Stimulated activated CD8-positive, alpha-beta memory T cell treated with anti-CD3 and anti-CD28 coated beads, Interleukin-7, amount 100 ng/mL, for 24 hours (primary cell): Measurements from ENCODE around the gene TICAM1.
"Not testable (repeated sequence)": the region's sequence is repeated elsewhere in the genome, so short reads cannot be mapped to it uniquely, and the experiment has no call there.

Experiments used
- DNase-seq: peaks from one replicate; pipeline ENCODE4 v3.0.0-alpha.2; 2020; ENCODE audit warnings: low read depth

TICAM1 gene

GRCh38 chr19:4844348-4845179 lies 13.1 kb upstream of the TICAM1 start:
- no peak for DNase-seq

GRCh38 chr19:4843647-4843965 lies 12.1 kb upstream of the TICAM1 start:
- no peak for DNase-seq

GRCh38 chr19:4839192-4839591 lies 7.7 kb upstream of the TICAM1 start:
- DNase-seq: no peak

- DNase-seq: no peak
Observed at GRCh38 chr19:4832776-4833175, 1.3 kb upstream of the TICAM1 start.

GRCh38 chr19:4831979-4832340 lies 448 bp upstream of the TICAM1 start:
- not testable (repeated sequence) for DNase-seq

GRCh38 chr19:4830768-4831265 lies 695 bp downstream of the TICAM1 start:
- no peak for DNase-seq

- DNase-seq: no peak
Observed at GRCh38 chr19:4830332-4830731, 1.2 kb downstream of the TICAM1 start.

- no peak for DNase-seq
Observed at GRCh38 chr19:4829001-4829712, 2.4 kb downstream of the TICAM1 start.

- DNase-seq: no peak
Observed at GRCh38 chr19:4823577-4823976, 7.9 kb downstream of the TICAM1 start.

- DNase-seq: not testable (repeated sequence)
Observed at GRCh38 chr19:4822354-4822753, 9.2 kb downstream of the TICAM1 start.

GRCh38 chr19:4821265-4821664 lies 10.2 kb downstream of the TICAM1 start:
- DNase-seq: no peak

GRCh38 chr19:4817467-4818277 lies 13.8 kb downstream of the TICAM1 start:
- no peak for DNase-seq

GRCh38 chr19:4816950-4817278 lies 14.6 kb downstream of the TICAM1 start:
- no peak for DNase-seq

- DNase-seq: no peak
Observed at GRCh38 chr19:4816202-4816949, 15.1 kb downstream of the TICAM1 start.

GRCh38 chr19:4815426-4816201 lies 15.9 kb downstream of the TICAM1 start:
- peak; percentile 55 for DNase-seq

GRCh38 chr19:4814625-4815425 lies 16.7 kb downstream of the TICAM1 start:
- DNase-seq: no peak

GRCh38 chr19:4811328-4812131 lies 20.0 kb downstream of the TICAM1 start:
- DNase-seq: peak; percentile 92

GRCh38 chr19:4807188-4807587 lies 24.3 kb downstream of the TICAM1 start:
- no peak for DNase-seq

- no peak for DNase-seq
Observed at GRCh38 chr19:4806384-4806783, 25.1 kb downstream of the TICAM1 start.

GRCh38 chr19:4805140-4805539 lies 26.4 kb downstream of the TICAM1 start:
- DNase-seq: not testable (repeated sequence)
